Activated T-helper 17 cell treated with anti-CD3 and anti-CD28 coated beads, Interleukin-2, amount 50 U/mL, for 72 hours (primary cell): Measurements from ENCODE around the gene SRGAP3. TPM values are rescaled to one million over a fixed set of nuclear protein-coding genes. Genes with fewer than 3 reads are reported as not detected.
A peak's percentile ranks its signal among the peaks of the same experiment; 100 is the strongest.

Experiments
- ATAC-seq: fragments of 150-1000 bp; cut with Tn5 transposase; replicated peaks from 2 replicates; pipeline ENCODE4 v1.10.0; 2021; ENCODE audit warnings: mild to moderate bottlenecking, moderate library complexity
- H3K27ac Mint-ChIP-seq: one replicate; pipeline ENCODE4 v1.8.0; 2022; ENCODE audit warnings: mixed read lengths
- H3K27me3 Mint-ChIP-seq: one replicate; pipeline ENCODE4 v1.8.0; 2022; ENCODE audit warnings: mixed read lengths
- H3K36me3 Mint-ChIP-seq: one replicate; pipeline ENCODE4 v1.8.0; 2022; ENCODE audit warnings: low read depth, mild to moderate bottlenecking, mixed read lengths
- H3K4me1 Mint-ChIP-seq: one replicate; pipeline ENCODE4 v1.8.0; 2022; ENCODE audit warnings: mixed read lengths
- H3K4me3 Mint-ChIP-seq: one replicate; pipeline ENCODE4 v1.8.0; 2022; ENCODE audit warnings: mild to moderate bottlenecking, mixed read lengths
- H3K9me3 Mint-ChIP-seq: one replicate; pipeline ENCODE4 v1.8.0; 2022; ENCODE audit warnings: mixed read lengths
- total RNA-seq, 2 donors: library from RNA; stranded (reverse); gene quantifications; one replicate each; pipeline ENCODE4 v1.2.3, GENCODE V29; 2022

Gene SRGAP3
- total RNA-seq, 2 donors from 2014 or later = 0.97 to 3.9 TPM

DNA sequence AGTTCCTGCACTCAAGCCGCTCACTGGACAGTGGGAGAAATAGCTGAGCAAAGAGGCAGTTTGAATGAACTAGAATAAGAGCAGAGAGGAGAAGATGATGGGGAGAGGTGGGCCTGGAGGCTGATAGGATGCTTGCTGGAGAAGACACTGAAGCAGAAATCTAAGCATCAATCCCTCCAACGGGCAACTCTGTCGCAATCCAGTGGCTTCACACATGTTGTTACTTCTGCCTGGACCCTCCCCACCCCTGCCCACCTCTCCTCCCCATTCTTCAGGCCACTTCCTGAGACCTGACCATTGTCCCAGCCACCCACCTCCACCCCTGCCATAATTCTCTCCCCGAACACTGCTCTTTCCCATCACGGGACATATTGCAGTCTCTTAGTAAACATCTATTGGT is 76.0 kb downstream of the SRGAP3 start:
- Mint-ChIP-seq H3K4me1 (peaks cover 19% of the 10 kb centered on the region), H3K27me3 (no peaks in the 10 kb centered on the region), H3K9me3 (no peaks in the 10 kb centered on the region), H3K4me3 (no peak overlapping the region), H3K36me3 (no peaks in the 10 kb centered on the region), H3K27ac (no peak overlapping the region)
- ATAC-seq = no peak

DNA sequence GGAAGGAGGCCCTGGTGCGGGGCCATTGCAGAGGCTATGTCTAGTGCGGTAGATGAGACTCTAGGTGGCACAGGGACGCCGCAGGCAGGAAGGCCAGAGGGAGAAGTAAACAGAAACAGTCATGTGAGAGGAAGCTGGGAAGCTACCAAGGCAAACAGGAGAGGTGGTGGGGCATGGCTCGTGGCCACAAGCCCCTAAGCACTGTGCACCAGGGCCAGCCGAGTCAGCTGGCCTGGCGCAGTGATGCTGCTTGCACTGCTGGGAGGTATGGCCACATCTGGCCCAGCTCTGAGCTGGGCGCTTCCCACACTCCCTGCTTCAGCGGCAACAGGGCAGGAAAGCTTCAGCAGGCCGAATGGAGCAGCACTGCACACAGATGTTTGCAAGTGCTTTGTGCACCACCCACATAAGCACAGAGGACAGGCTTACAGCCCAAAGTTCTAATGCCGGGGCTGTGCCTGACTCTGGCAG is 76.6 kb downstream of the SRGAP3 start:
- Mint-ChIP-seq H3K36me3 (no peaks in the 10 kb centered on the region), H3K27me3 (no peaks in the 10 kb centered on the region), H3K4me3 (no peak overlapping the region), H3K4me1 (peaks cover 23% of the 10 kb centered on the region), H3K9me3 (no peaks in the 10 kb centered on the region), H3K27ac (no peak overlapping the region)
- ATAC-seq = no peak

GRCh38 chr3:9170851-9171160 is 78.6 kb downstream of the SRGAP3 start:
- H3K4me3 Mint-ChIP-seq = no peak overlapping the region
- H3K9me3 Mint-ChIP-seq = no peaks in the 10 kb centered on the region
- no peak for ATAC-seq
- no peak overlapping the region for H3K27ac Mint-ChIP-seq
- no peaks in the 10 kb centered on the region for H3K27me3 Mint-ChIP-seq
- no peaks in the 10 kb centered on the region for H3K36me3 Mint-ChIP-seq
- H3K4me1 Mint-ChIP-seq = peaks cover 23% of the 10 kb centered on the region

DNA sequence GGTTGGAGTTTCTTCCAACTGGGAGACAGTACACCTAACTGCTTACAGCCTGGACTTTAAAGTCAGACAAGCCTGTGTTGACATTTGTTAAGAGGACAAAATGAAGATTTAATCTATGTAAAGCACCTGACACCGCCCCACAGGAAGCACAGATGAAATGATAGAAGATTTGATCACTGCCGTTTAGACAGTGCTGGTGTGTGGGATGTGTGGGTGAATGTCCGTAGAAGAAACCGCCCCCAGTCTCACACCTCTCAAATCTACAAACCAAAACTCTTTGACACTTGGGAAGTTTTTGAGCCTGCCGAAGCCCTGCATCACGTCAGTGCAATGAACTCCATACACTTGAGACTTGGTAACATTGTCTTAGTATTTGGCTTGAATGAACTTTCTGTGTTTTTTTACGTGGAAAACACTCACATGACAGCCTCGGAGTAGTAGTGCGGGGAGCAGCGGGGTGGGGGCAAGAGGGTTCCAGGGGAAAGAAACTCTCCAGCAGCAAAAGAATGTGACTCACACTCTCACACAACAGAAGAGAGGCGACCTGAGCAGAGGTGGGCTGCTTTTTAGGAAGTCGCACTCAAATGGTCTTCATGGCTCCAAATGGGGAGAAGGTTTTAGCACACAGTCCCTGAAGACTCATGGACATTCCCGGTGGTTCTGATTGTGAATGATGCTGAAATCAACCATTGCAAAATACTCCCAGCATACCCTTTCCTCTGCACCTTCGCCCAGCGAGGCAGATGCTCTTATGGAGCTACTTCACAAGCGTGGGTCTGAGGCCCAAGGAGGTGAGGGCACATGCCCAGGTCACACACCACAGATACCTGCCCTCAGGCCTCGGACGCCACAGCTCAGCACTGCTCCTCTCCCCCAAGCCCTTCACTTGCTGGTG is 79.2 kb downstream of the SRGAP3 start:
- no peaks in the 10 kb centered on the region for H3K27me3 Mint-ChIP-seq
- H3K27ac Mint-ChIP-seq = peak overlapping the region; percentile 61
- peak; percentile 34 for ATAC-seq
- H3K36me3 Mint-ChIP-seq = no peaks in the 10 kb centered on the region
- peaks cover 23% of the 10 kb centered on the region for H3K4me1 Mint-ChIP-seq
- no peaks in the 10 kb centered on the region for H3K9me3 Mint-ChIP-seq
- H3K4me3 Mint-ChIP-seq = peak overlapping the region; percentile 50

DNA sequence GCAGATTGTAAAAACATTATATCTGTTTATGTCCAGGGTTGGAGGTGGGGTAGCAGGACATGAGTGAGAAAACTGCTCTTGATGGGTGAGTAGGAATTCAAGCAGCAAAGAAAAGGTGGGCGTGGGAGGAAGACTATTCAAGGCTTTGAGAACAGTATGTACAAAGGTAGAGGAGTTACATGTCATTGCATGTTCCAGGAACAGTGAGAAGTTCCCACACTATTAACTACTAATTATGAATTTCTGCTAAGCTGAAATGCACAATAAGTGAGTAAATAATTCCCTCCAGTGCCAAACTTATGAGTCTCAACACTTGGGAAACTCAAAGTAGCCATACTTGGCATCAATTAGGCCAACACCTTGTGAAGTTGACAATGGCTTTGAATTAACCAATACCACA is 80.1 kb downstream of the SRGAP3 start:
- no peaks in the 10 kb centered on the region for H3K9me3 Mint-ChIP-seq
- peaks cover 23% of the 10 kb centered on the region for H3K4me1 Mint-ChIP-seq
- no peaks in the 10 kb centered on the region for H3K27me3 Mint-ChIP-seq
- H3K36me3 Mint-ChIP-seq = no peaks in the 10 kb centered on the region
- ATAC-seq = no peak
- no peak overlapping the region for H3K27ac Mint-ChIP-seq
- H3K4me3 Mint-ChIP-seq = peak overlapping the region; percentile 50

DNA sequence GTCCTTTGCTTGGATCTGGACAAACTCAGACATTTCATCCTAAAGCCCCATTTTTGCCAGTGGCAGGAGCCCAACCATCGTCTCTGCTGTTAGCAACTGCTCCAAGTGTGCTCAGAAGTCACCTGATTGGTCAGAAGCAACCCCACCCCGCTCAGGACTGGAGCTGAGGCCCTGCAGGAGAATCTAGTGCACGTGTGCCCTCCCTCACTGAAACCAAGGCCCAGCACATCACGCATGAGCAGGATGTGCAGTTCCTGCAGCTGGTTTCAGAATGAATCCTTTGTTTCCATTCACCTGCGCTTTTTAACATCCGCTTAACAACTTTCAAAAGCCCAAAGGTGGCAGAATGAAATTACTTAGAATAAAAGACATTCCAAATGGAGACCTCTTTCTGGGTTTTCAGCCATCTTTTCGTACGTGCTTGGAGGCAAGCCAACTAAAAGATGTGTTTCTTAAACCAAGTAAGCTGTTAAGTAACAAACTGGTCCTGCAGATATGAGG is 81.2 kb downstream of the SRGAP3 start:
- Mint-ChIP-seq H3K27me3 (no peaks in the 10 kb centered on the region), H3K4me3 (peak overlapping the region; percentile 50), H3K9me3 (no peaks in the 10 kb centered on the region), H3K36me3 (no peaks in the 10 kb centered on the region), H3K27ac (no peak overlapping the region), H3K4me1 (peaks cover 23% of the 10 kb centered on the region)
- ATAC-seq = peak; percentile 88

DNA sequence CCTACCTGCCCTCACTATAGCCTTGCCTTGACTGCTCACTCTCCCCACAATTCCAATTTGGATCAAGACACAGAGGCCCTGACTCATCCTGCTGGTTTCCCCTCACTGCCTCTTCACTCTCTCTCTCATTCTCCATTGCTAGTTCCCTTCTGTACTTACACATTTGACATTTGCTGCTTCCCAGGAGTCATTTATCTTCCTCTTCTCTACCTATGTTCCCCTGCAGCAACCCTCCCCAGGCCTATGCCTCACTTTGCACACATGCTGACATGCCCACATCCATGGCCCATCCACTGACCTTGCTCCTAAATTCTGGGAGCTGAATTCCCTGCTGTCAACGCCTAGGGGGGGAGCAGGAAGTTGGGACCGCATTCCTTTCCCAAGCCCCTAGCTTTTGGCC is 82.2 kb downstream of the SRGAP3 start:
- H3K4me1 Mint-ChIP-seq = peaks cover 23% of the 10 kb centered on the region
- H3K27ac Mint-ChIP-seq = no peak overlapping the region
- no peak for ATAC-seq
- no peaks in the 10 kb centered on the region for H3K27me3 Mint-ChIP-seq
- H3K36me3 Mint-ChIP-seq = no peaks in the 10 kb centered on the region
- no peak overlapping the region for H3K4me3 Mint-ChIP-seq
- no peaks in the 10 kb centered on the region for H3K9me3 Mint-ChIP-seq

GRCh38 chr3:9165421-9165820 is 84.0 kb downstream of the SRGAP3 start:
- H3K27me3 Mint-ChIP-seq = no peaks in the 10 kb centered on the region
- H3K36me3 Mint-ChIP-seq = no peaks in the 10 kb centered on the region
- ATAC-seq = no peak
- H3K27ac Mint-ChIP-seq = no peak overlapping the region
- no peaks in the 10 kb centered on the region for H3K9me3 Mint-ChIP-seq
- peaks cover 23% of the 10 kb centered on the region for H3K4me1 Mint-ChIP-seq
- no peak overlapping the region for H3K4me3 Mint-ChIP-seq

- H3K9me3 Mint-ChIP-seq = no peaks in the 10 kb centered on the region
- H3K36me3 Mint-ChIP-seq = no peaks in the 10 kb centered on the region
- H3K4me3 Mint-ChIP-seq = no peak overlapping the region
- no peak for ATAC-seq
- H3K27me3 Mint-ChIP-seq = no peaks in the 10 kb centered on the region
- peaks cover 3% of the 10 kb centered on the region for H3K4me1 Mint-ChIP-seq
- no peak overlapping the region for H3K27ac Mint-ChIP-seq
These were observed 86.2 kb downstream of the SRGAP3 start for GRCh38 chr3:9163289-9163688.

DNA sequence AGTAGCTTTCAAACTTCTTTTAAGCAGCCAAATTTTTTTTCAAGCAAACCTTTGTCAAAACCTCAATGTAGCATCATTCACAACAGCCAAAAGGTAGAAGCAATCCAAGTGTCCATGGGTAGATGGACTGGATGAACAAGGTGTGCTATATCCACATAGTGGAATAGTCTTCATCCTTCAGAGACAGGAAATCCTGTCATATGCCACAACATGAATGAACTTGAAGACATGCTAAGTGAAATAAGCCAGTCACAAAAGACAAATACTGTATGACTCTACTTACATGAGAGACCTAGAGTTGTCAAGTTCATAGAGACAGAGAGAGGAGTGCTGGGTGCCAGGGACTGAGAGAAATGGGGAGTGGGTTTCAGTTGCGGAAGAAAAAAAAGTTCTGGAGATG is 87.6 kb downstream of the SRGAP3 start:
- Mint-ChIP-seq H3K36me3 (no peaks in the 10 kb centered on the region), H3K27me3 (no peaks in the 10 kb centered on the region), H3K4me3 (no peak overlapping the region), H3K27ac (no peak overlapping the region), H3K4me1 (no peaks in the 10 kb centered on the region), H3K9me3 (no peaks in the 10 kb centered on the region)
- ATAC-seq = no peak

GRCh38 chr3:9161298-9161697 is 88.1 kb downstream of the SRGAP3 start:
- Mint-ChIP-seq H3K4me1 (no peaks in the 10 kb centered on the region), H3K27ac (no peak overlapping the region), H3K4me3 (no peak overlapping the region), H3K9me3 (no peaks in the 10 kb centered on the region), H3K36me3 (no peaks in the 10 kb centered on the region), H3K27me3 (no peaks in the 10 kb centered on the region)
- no peak for ATAC-seq

GRCh38 chr3:9158865-9159630 is 90.4 kb downstream of the SRGAP3 start:
- Mint-ChIP-seq H3K4me3 (no peak overlapping the region), H3K4me1 (no peaks in the 10 kb centered on the region), H3K36me3 (no peaks in the 10 kb centered on the region), H3K9me3 (no peaks in the 10 kb centered on the region), H3K27me3 (no peaks in the 10 kb centered on the region), H3K27ac (no peak overlapping the region)
- ATAC-seq = no peak

GRCh38 chr3:9157651-9158362 is 91.6 kb downstream of the SRGAP3 start:
- H3K27ac Mint-ChIP-seq = no peak overlapping the region
- no peak for ATAC-seq
- no peak overlapping the region for H3K4me3 Mint-ChIP-seq
- H3K9me3 Mint-ChIP-seq = no peaks in the 10 kb centered on the region
- H3K27me3 Mint-ChIP-seq = no peaks in the 10 kb centered on the region
- H3K4me1 Mint-ChIP-seq = no peaks in the 10 kb centered on the region
- no peaks in the 10 kb centered on the region for H3K36me3 Mint-ChIP-seq

- Mint-ChIP-seq H3K27me3 (no peaks in the 10 kb centered on the region), H3K4me1 (no peaks in the 10 kb centered on the region), H3K27ac (no peak overlapping the region), H3K4me3 (no peak overlapping the region), H3K36me3 (no peaks in the 10 kb centered on the region), H3K9me3 (no peaks in the 10 kb centered on the region)
- ATAC-seq = no peak
These were observed 92.8 kb downstream of the SRGAP3 start for GRCh38 chr3:9156604-9157003.
